ACC112 (cell line): ENCODE results near the gene KIR2DL1.
"Not testable (repeated sequence)": the region's sequence is repeated elsewhere in the genome, so short reads cannot be mapped to it uniquely, and the experiment has no call there.

Experiments used
- H2AFZ ChIP-seq: fragments of 200-600 bp; sonication (generic); one replicate; pipeline ENCODE4 v1.6.0; 2017; ENCODE audit warnings: antibody characterized with exemption, low read length; ENCODE audit not compliant: unreplicated experiment
- H3K27ac ChIP-seq: fragments of 200-600 bp; sonication (generic); 2 replicates; pipeline ENCODE4 v1.5.1; 2014; ENCODE audit warnings: low read depth, mild to moderate bottlenecking, antibody characterized with exemption, low read length, moderate library complexity
- H3K27me3 ChIP-seq: fragments of 200-600 bp; sonication (generic); 2 replicates; pipeline ENCODE4 v1.6.1; 2014; ENCODE audit warnings: mild to moderate bottlenecking, antibody characterized with exemption, low read length, moderate library complexity, mixed read lengths; ENCODE audit not compliant: insufficient read depth
- H3K36me3 ChIP-seq: fragments of 200-600 bp; sonication (generic); 2 replicates; pipeline ENCODE4 v1.6.1; 2016; ENCODE audit warnings: mild to moderate bottlenecking, antibody characterized with exemption, low read length, moderate library complexity, mixed read lengths; ENCODE audit not compliant: insufficient read depth
- H3K4me1 ChIP-seq: fragments of 200-600 bp; sonication (generic); one replicate; pipeline ENCODE4 v1.6.1; 2016; ENCODE audit warnings: low read length, mixed read lengths; ENCODE audit not compliant: insufficient read depth, unreplicated experiment, control insufficient read depth
- H3K4me3 ChIP-seq: fragments of 200-600 bp; sonication (generic); 2 replicates; pipeline ENCODE4 v1.5.1; 2014; ENCODE audit warnings: mild to moderate bottlenecking, low read depth, low read length
- H3K79me2 ChIP-seq: fragments of 200-600 bp; sonication (generic); one replicate; pipeline ENCODE4 v1.6.0; 2016; ENCODE audit warnings: low read length; ENCODE audit not compliant: control insufficient read depth, unreplicated experiment, insufficient read depth

Gene KIR2DL1

GRCh38 chr19:54825326-54825725, 55.7 kb downstream of the KIR2DL1 start:
- H3K27me3 ChIP-seq, H3K4me1 ChIP-seq, H3K27ac ChIP-seq, H3K79me2 ChIP-seq, H3K4me3 ChIP-seq, H3K36me3 ChIP-seq, H2AFZ ChIP-seq: not testable (repeated sequence)

GRCh38 chr19:54828064-54828463, 58.5 kb downstream of the KIR2DL1 start:
- not testable (repeated sequence) for H3K36me3 ChIP-seq, H3K27ac ChIP-seq, H3K27me3 ChIP-seq, H2AFZ ChIP-seq, H3K4me3 ChIP-seq, H3K79me2 ChIP-seq, H3K4me1 ChIP-seq

GRCh38 chr19:54832496-54832895, 62.9 kb downstream of the KIR2DL1 start, which contains the start of gene KIR2DS4:
Gene KIR2DS4, plus strand, starts transcription at chr19:54832676.
- not testable (repeated sequence) for H3K27me3 ChIP-seq, H3K4me3 ChIP-seq, H3K36me3 ChIP-seq, H3K79me2 ChIP-seq, H2AFZ ChIP-seq, H3K4me1 ChIP-seq, H3K27ac ChIP-seq
